Measurements from ENCODE around the gene KAT5. TPM values are rescaled to one million over a fixed set of nuclear protein-coding genes. Genes with fewer than 3 reads are reported as not detected.
A peak's percentile ranks its signal among the peaks of the same experiment; 100 is the strongest.

Gene KAT5
- total and polyA plus RNA-seq, 2 of the 13 experiments (the other 11 are each of a cell fraction or from before 2014, with no cell fraction given): 35.2 to 48.3 TPM

- TF ChIP-seq ZBTB34 (CRISPR knock-in tag; IDR thresholded peaks at IDR 0.05) (no peak), ZNF225 (CRISPR knock-in tag; IDR thresholded peaks at IDR 0.05) (no peak; the same call in 1 of the 2 replicates), ATF3 (CRISPR knock-in tag; IDR thresholded peaks at IDR 0.05) (peak; percentile 13; the same call in 1 of the 2 replicates), POLR2A (IDR thresholded peaks at IDR 0.05; ENCODE audit: insufficient read depth in 1 of 2, low read depth in 2 of 2, low read length in 2 of 2) (peak in 1 of 2 experiments; percentile 81; a peak in 2 of 4 replicates), MAX (IDR thresholded peaks at IDR 0.05) (peak; percentile 84), NAIF1 (CRISPR knock-in tag; IDR thresholded peaks at IDR 0.05; ENCODE audit: borderline replicate concordance) (no peak), TCF7 (IDR thresholded peaks at IDR 0.05; ENCODE audit: low read depth) (no peak), SYNCRIP (IDR thresholded peaks at IDR 0.05; ENCODE audit: insufficient read depth, low read depth, low read length) (no peak), GABPA (IDR thresholded peaks at IDR 0.05; ENCODE audit: low read depth, low read length) (no peak), GABPA (CRISPR knock-in tag; IDR thresholded peaks at IDR 0.05; ENCODE audit: low read depth) (peak; percentile 88), SMARCE1 (IDR thresholded peaks at IDR 0.05; ENCODE audit: borderline replicate concordance) (no peak), TAF1 (CRISPR knock-in tag; IDR thresholded peaks at IDR 0.05) (peak; percentile 90), AGO2 (optimal IDR thresholded peaks at IDR 0.05; ENCODE audit: low read depth, low read length) (peak; percentile 97), KMT2B (CRISPR knock-in tag; IDR thresholded peaks at IDR 0.05) (peak; percentile 66; the same call in 1 of the 2 replicates), HNRNPLL (IDR thresholded peaks at IDR 0.05; ENCODE audit: low read depth, low read length, poor library complexity, severe bottlenecking) (peak; percentile 89), BCLAF1 (IDR thresholded peaks at IDR 0.05) (no peak), HNRNPL (IDR thresholded peaks at IDR 0.05; ENCODE audit: low read depth, low read length) (no peak)
- TF ChIP-seq, protein P1, sequence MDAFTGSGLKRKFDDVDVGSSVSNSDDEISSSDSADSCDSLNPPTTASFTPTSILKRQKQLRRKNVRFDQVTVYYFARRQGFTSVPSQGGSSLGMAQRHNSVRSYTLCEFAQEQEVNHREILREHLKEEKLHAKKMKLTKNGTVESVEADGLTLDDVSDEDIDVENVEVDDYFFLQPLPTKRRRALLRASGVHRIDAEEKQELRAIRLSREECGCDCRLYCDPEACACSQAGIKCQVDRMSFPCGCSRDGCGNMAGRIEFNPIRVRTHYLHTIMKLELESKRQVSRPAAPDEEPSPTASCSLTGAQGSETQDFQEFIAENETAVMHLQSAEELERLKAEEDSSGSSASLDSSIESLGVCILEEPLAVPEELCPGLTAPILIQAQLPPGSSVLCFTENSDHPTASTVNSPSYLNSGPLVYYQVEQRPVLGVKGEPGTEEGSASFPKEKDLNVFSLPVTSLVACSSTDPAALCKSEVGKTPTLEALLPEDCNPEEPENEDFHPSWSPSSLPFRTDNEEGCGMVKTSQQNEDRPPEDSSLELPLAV (CRISPR knock-in tag; conservative IDR thresholded peaks at IDR 0.05; ENCODE audit: low read depth): no peak
- TF ChIP-seq, protein P2, sequence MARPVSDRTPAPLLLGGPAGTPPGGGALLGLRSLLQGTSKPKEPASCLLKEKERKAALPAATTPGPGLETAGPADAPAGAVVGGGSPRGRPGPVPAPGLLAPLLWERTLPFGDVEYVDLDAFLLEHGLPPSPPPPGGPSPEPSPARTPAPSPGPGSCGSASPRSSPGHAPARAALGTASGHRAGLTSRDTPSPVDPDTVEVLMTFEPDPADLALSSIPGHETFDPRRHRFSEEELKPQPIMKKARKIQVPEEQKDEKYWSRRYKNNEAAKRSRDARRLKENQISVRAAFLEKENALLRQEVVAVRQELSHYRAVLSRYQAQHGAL (CRISPR knock-in tag; IDR thresholded peaks at IDR 0.05; ENCODE audit: not compliant biosample characterization): no peak
- TF ChIP-seq, protein P3, sequence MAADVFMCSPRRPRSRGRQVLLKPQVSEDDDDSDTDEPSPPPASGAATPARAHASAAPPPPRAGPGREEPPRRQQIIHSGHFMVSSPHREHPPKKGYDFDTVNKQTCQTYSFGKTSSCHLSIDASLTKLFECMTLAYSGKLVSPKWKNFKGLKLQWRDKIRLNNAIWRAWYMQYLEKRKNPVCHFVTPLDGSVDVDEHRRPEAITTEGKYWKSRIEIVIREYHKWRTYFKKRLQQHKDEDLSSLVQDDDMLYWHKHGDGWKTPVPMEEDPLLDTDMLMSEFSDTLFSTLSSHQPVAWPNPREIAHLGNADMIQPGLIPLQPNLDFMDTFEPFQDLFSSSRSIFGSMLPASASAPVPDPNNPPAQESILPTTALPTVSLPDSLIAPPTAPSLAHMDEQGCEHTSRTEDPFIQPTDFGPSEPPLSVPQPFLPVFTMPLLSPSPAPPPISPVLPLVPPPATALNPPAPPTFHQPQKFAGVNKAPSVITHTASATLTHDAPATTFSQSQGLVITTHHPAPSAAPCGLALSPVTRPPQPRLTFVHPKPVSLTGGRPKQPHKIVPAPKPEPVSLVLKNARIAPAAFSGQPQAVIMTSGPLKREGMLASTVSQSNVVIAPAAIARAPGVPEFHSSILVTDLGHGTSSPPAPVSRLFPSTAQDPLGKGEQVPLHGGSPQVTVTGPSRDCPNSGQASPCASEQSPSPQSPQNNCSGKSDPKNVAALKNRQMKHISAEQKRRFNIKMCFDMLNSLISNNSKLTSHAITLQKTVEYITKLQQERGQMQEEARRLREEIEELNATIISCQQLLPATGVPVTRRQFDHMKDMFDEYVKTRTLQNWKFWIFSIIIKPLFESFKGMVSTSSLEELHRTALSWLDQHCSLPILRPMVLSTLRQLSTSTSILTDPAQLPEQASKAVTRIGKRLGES (CRISPR knock-in tag; IDR thresholded peaks at IDR 0.05; ENCODE audit: borderline replicate concordance): no peak
These were observed 8.3 kb downstream of the KAT5 start, which contains the start of gene RNASEH2C (continued) for GRCh38 chr11:65720211-65720934.
